HepG2 (cell line): ENCODE measurements around the gene LCE4A. TPM values are rescaled to one million over a fixed set of nuclear protein-coding genes. Genes with fewer than 3 reads are reported as not detected.

Source experiments
- ATAC-seq: fragments of 200-7000 bp; cut with Tn5 transposase; 3 replicates; pipeline ENCODE4 v1.9.1; 2020; ENCODE audit warnings: mild to moderate bottlenecking, moderate library complexity
- BruUV-seq: library from RNA; stranded (reverse); fragments of 400-500 nt; replicated peaks from 2 replicates; lab custom pipeline; 2021; lab: Mats Ljungman, UMichigan
- CTCF ChIA-PET: fragments of 300-600 bp; formaldehyde crosslinking; extraction: SDS; loops from one replicate; lab custom pipeline; 2021; ENCODE audit warnings: low total read pairs, inconsistent platforms, low intra/inter-chr PET ratio; lab: Yijun Ruan, JAX
- POLR2A ChIA-PET: fragments of 350-600 bp; sonication (Branson Sonifier 250); formaldehyde crosslinking; loops from one replicate; lab custom pipeline; 2020; ENCODE audit warnings: antibody characterized with exemption, inconsistent platforms; lab: Yijun Ruan, JAX
- DNase-seq: peaks from one replicate; pipeline ENCODE4 v3.0.0-alpha.2; 2015; ENCODE audit warnings: low spot score
- FAIRE-seq: peaks from 3 replicates; lab custom pipeline; 2011; peaks lifted over from hg19 to GRCh38; lab: Jason Lieb, UNC
- H2AFZ ChIP-seq: one replicate; pipeline ENCODE4 v1.6.1; 2011; ENCODE audit warnings: low read length, inconsistent platforms
- H3K27ac ChIP-seq: fragments of 300-600 bp; 3 replicates; pipeline ENCODE4 v1.8.0; 2011; ENCODE audit warnings: mixed run types, mild to moderate bottlenecking, mixed read lengths, low read length, inconsistent platforms; ENCODE audit not compliant: insufficient read depth; ENCODE audit errors: extremely low read length
- H3K27me3 ChIP-seq, 2 experiments: fragments of 200-600 bp in 1 of 2; 2 replicates in 1 of 2; 3 replicates in 1 of 2; pipeline versions ENCODE4 v1.6.0 to v1.8.0; 2011; ENCODE audit warnings: low read length in 2 of 2, mild to moderate bottlenecking in 2 of 2, moderate library complexity in 2 of 2, inconsistent platforms in 1 of 2; ENCODE audit not compliant: insufficient read depth in 2 of 2, control insufficient read depth in 1 of 2
- H3K36me3 ChIP-seq, 2 experiments: fragments of 200-600 bp in 1 of 2; replicated peaks in 1 of 2; 2 replicates in 1 of 2; 3 replicates in 1 of 2; pipeline versions ENCODE4 v1.5.1 to v1.8.0; 2011; ENCODE audit warnings: low read length in 2 of 2, inconsistent platforms in 1 of 2; ENCODE audit not compliant: insufficient read depth in 2 of 2, control insufficient read depth in 1 of 2
- H3K4me1 ChIP-seq: 2 replicates; pipeline ENCODE4 v1.5.1; 2012; ENCODE audit warnings: low read length, inconsistent platforms; ENCODE audit not compliant: insufficient read depth
- H3K4me2 ChIP-seq: 2 replicates; pipeline ENCODE4 v1.6.0; 2011; ENCODE audit warnings: low read depth, low read length, inconsistent platforms
- H3K4me3 ChIP-seq, 3 experiments: fragments of 200-600 bp in 1 of 3; sonication (generic), shearing (Covaris generic) in 1 of 3; replicated peaks in 1 of 3; 2 replicates each; pipeline ENCODE4 v1.5.1; 2011 to 2016; ENCODE audit warnings: low read length in 3 of 3, inconsistent platforms in 2 of 3, low read depth in 2 of 3, mild to moderate bottlenecking in 2 of 3, control low read depth in 1 of 3, mixed read lengths in 1 of 3; ENCODE audit not compliant: insufficient read depth in 1 of 3
- H3K79me2 ChIP-seq: one replicate; pipeline ENCODE4 v1.6.1; 2011; ENCODE audit warnings: low read length, inconsistent platforms; ENCODE audit not compliant: insufficient read depth
- H3K9ac ChIP-seq: 2 replicates; pipeline ENCODE4 v1.6.0; 2011; ENCODE audit warnings: mild to moderate bottlenecking, low read depth, low read length, inconsistent platforms; ENCODE audit not compliant: insufficient read depth
- H3K9me3 ChIP-seq: 2 replicates; pipeline ENCODE4 v1.5.1; 2012; ENCODE audit warnings: mild to moderate bottlenecking, low read length
- H4K20me1 ChIP-seq: 2 replicates; pipeline ENCODE4 v1.6.0; 2011; ENCODE audit warnings: inconsistent platforms, mild to moderate bottlenecking, low read length, moderate library complexity; ENCODE audit not compliant: insufficient read depth
- EHMT2 ChIP-seq: fragments of 200-600 bp; sonication (generic); IDR thresholded peaks from 2 replicates; pipeline ENCODE4 v1.7.0; 2017; ENCODE audit warnings: antibody characterized with exemption, low read depth, low read length, borderline replicate concordance
- FOSL2 ChIP-seq: sonication (generic); formaldehyde crosslinking; IDR thresholded peaks from 2 replicates; pipeline ENCODE4 v1.4.0; 2020; ENCODE audit warnings: missing genetic modification reagents
- MLXIP ChIP-seq: sonication (generic); formaldehyde crosslinking; IDR thresholded peaks from 2 replicates; pipeline ENCODE4 v1.9.0; 2021; ENCODE audit warnings: missing genetic modification reagents, borderline replicate concordance
- ZNF510 ChIP-seq: sonication (generic); formaldehyde crosslinking; IDR thresholded peaks from 2 replicates; pipeline ENCODE4 v1.4.0; 2020; ENCODE audit warnings: low read depth, mild to moderate bottlenecking, missing genetic modification reagents
- WGBS: methylation state at CpG from one replicate; pipeline ENCODE4 v1.1.6; 2017; ENCODE audit warnings: low lambda C conversion rate; 5-methylcytosine and 5-hydroxymethylcytosine counted together
- in situ Hi-C: cut with HindIII; loops from 2 replicates; pipeline ENCODE4 v1.10.0; 2017; ENCODE audit warnings: low pct_unique_long_range_greater_than_20kb; ENCODE audit not compliant: extremely low pct_ligation_motif_present
- intact Hi-C: fragments of 100-400 bp; cut with micrococcal nuclease; formaldehyde crosslinking; loops from one replicate; pipeline ENCODE4 v1.10.0; 2022; ENCODE audit not compliant: unreplicated experiment
- polyA plus RNA-seq, 8 experiments: library from polyadenylated mRNA; depleted of rRNA in 3 of 8; stranded (reverse) in 7 of 8; unstranded in 1 of 8; fragments of >200 nt; fragmentation: Illumina TruSeq in 4 of 8; extraction: Trizol in 4 of 8; gene quantifications; 2 replicates each; pipeline versions ENCODE4 v1.2.1 to v1.2.3, GENCODE V29; 2011 to 2016; ENCODE audit warnings: low read depth in 4 of 8, missing spikeins in 1 of 8, mixed read lengths in 1 of 8; ENCODE audit not compliant: insufficient read depth in 1 of 8
- total RNA-seq, 5 experiments: library from RNA; depleted of rRNA; stranded (reverse); fragments of >200 nt; fragmentation: Illumina TruSeq; extraction: Trizol; gene quantifications; 2 replicates each; pipeline ENCODE4 v1.2.3, GENCODE V29; 2016; ENCODE audit warnings: low read depth in 1 of 5
- TF ChIP-seq, protein P1 (sequence below): IDR thresholded peaks from 2 replicates; pipeline ENCODE4 v1.6.1; 2016

Gene LCE4A
- total and polyA plus RNA-seq, 2 of the 13 experiments (the other 11 are each of a cell fraction or from before 2014, with no cell fraction given), result not detected

- TF ChIP-seq EHMT2 (no peak), ZNF510 (CRISPR knock-in tag) (no peak)
These were observed 39.9 kb downstream of the LCE4A start (continued) for GRCh38 chr1:152747831-152748230.

DNA sequence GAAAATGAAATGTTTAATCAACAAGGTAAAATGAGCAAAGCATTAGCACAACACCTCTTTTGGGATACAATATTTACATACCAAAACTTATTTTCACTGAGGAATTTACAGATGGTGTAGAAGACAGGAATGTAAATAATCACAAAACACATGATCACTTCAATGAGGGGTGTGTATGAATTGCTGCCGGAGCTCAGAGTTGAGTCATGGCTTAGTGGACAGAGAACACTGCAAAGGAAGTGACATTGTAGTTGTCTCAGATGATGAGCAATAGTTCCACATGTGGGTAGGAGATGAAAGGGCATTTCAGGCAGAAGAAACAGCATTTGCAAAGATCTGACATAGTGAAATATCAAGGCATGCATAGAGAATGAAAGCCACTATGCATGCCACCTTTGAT, 44.3 kb downstream of the LCE4A start:
- TF ChIP-seq FOSL2 (CRISPR knock-in tag) (peak; percentile 51; the same call in 1 of the 2 replicates), MLXIP (CRISPR knock-in tag) (no peak)
- TF ChIP-seq, protein P1, sequence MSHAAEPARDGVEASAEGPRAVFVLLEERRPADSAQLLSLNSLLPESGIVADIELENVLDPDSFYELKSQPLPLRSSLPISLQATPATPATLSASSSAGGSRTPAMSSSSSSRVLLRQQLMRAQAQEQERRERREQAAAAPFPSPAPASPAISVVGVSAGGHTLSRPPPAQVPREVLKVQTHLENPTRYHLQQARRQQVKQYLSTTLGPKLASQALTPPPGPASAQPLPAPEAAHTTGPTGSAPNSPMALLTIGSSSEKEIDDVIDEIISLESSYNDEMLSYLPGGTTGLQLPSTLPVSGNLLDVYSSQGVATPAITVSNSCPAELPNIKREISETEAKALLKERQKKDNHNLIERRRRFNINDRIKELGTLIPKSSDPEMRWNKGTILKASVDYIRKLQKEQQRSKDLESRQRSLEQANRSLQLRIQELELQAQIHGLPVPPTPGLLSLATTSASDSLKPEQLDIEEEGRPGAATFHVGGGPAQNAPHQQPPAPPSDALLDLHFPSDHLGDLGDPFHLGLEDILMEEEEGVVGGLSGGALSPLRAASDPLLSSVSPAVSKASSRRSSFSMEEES (CRISPR knock-in tag), result 0 out of 2 replicates have a peak, but pooled peaks have one; percentile 19
- TF ChIP-seq, all 625 proteins: peak for 2
- Histone ChIP-seq H3K4me2 (no peak overlapping the region), H4K20me1 (no peaks in the 10 kb centered on the region), H3K4me3 (no peak overlapping the region), H3K27me3 (no peaks in the 10 kb centered on the region), H3K79me2 (no peaks in the 10 kb centered on the region), H3K27ac (no peak overlapping the region), H2AFZ (no peak overlapping the region), H3K9ac (no peak overlapping the region), H3K4me1 (no peaks in the 10 kb centered on the region), H3K9me3 (no peaks in the 10 kb centered on the region), H3K36me3 (no peaks in the 10 kb centered on the region)
- intact Hi-C loops, result no loop called here
- BruUV-seq, result no TSS peak
- WGBS, result 0% methylated on average over 1 of the region's 1 CpG
- no peak for FAIRE-seq
- ATAC-seq, result no peak
- in situ Hi-C loops, result no loop called here
- CTCF ChIA-PET, result no interaction called here
- peak; percentile 13 for DNase-seq
- POLR2A ChIA-PET, result no interaction called here
